HG03520 (cell line): Measurements from ENCODE around the gene SOX14.

ENCODE experiments used
- ATAC-seq: cut with Tn5 transposase; IDR thresholded peaks from one replicate; pipeline ENCODE4 v1.9.1; 2021; ENCODE audit warnings: mild to moderate bottlenecking, moderate library complexity; ENCODE audit not compliant: unreplicated experiment

The SOX14 gene

DNA sequence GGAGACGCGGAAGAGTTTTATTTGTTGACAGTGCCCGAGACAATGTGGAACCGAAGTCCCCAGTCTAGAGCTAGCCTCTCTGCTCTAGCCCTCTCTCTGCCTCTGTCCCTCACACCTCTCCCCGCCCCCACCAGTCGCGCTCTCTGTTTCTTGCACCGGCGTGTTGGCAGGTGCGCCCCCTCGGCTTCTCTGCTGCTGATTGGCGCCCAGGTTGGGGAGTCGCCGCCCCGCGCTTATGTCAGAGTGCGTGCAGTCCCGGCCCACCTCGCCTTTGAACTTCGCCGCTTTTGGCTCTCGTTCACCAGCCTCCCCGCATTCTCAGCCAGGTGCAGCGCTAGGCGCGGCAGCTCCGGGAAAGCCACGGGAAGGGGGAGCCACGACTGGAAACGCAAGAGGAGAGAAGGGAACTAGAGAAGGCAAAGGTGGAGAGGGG lies at the start of gene SOX14:
Gene SOX14, plus strand, starts transcription at position 315 of the 433 bp plus-strand sequence. CDS start 470 bp downstream, outside the sequence.
- ATAC-seq = no peak

GRCh38 chr3:137714551-137714950 lies 49.6 kb upstream of the SOX14 start:
- ATAC-seq = no peak

DNA sequence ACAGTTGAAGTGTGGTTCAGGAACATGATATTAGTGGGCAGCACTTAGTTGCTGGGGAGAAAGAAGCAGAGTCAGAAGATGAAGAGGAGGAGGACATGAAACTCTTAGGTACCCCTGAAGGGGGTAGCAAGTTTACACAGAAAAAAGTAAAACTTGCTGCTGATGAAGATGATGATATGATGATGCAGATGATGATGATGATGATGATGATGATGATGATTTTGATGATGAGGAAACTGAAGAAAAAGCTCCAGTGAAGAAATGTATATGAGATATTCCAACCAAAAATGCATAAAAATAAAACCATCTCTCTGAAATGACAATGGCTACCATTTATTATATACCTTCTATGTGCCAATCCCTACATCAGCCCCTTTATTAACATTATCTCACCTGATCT lies 39.9 kb upstream of the SOX14 start:
- ATAC-seq = no peak

DNA sequence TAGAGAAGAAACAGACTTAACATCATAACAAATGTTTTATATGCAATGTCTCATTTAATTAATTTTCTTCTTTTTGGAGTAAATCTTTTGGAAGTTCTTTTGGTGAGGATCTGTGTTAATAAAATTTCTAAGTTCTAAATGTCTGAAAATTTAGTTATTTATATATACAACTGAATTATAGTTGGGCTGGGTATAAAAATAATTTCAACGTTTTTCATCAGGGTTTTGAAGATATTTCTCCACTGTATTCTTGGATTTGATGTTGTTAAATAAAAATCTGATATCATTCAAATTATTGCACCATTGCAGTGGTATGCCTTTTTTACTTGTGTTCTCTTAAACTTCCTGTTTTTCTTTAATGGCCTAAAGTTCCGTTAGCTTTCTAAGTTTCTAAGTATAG lies 26.9 kb upstream of the SOX14 start:
- no peak for ATAC-seq

- no peak for ATAC-seq
Measured at GRCh38 chr3:137738710-137739109, 25.4 kb upstream of the SOX14 start.

DNA sequence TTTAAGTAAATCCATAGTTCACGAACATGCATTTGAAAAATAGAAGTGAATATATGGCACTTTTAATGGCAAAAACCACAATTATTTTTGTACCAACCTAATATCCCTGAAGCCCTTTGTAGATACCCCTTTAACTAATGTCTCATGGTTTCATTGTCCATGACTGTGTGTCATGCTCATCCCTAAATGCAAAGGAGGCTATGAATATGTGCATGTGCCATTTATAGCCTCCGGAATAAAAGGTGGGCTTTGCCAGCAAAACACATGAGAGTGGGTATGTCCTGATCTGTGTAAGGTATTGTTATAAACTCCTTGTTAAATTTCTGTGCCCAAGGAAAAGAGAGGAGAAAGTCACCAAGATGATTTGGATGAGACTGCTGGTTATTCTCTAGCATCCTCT lies 20.5 kb upstream of the SOX14 start:
- ATAC-seq = no peak

- ATAC-seq = no peak
Measured at GRCh38 chr3:137746808-137747207, 17.3 kb upstream of the SOX14 start.

DNA sequence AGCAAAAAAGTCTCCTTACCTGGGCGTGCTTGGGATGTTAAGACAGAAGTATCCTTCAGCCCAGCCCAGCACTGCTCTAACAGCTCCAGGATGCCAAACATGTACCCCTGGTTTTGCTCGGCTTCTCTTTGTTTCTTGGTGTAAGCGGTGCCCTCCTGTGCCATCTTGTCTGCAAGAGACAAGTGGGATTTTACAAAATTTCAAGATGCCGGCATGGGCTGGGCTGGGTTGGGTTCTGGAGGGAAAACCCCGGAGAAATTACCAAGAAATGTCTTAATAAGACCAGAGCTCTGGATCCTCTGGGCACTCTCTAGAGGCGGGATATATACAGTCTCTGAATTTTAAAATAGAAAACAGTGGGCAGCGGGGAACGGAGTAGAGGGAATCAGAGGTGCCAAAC lies 4.6 kb upstream of the SOX14 start:
- no peak for ATAC-seq

DNA sequence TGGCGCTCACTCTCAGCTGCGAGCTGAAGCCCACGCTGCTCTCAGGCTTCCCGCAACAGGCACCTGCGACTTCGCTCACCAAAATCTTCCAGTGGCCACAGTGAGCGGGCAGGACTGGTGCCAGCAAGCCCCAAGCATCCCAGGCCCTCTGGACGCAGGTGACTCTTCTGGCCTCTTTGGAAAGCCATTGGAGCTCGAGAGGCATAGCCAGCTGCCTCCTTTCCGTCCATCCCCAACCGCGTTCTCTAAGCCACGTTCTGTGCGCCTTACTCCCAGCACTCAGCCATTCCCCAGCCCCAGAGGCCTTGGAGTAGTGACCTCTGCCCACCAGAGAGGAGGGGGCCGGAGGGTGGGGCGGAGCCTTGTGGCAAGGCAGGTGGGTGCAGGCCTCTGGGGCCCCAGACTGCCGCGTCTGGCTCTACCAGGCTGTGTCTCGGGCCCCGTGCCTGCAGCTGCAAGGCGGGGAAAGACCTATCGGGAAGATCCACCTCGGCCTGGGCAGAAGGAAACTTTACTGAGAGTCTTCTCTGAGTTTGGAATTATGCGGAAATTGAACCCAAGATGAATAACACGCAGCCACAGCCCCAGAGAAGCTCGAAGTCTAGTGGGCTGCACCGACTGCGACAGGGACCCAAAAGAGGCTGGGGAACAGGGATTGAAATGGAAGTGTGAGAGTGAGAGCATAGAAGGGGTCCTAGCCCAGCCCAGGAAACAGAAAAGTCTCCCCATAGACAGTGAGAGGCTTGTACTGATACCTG lies 3.6 kb upstream of the SOX14 start:
- ATAC-seq = no peak

- ATAC-seq = no peak
Measured at GRCh38 chr3:137761099-137761562, 3.0 kb upstream of the SOX14 start.

DNA sequence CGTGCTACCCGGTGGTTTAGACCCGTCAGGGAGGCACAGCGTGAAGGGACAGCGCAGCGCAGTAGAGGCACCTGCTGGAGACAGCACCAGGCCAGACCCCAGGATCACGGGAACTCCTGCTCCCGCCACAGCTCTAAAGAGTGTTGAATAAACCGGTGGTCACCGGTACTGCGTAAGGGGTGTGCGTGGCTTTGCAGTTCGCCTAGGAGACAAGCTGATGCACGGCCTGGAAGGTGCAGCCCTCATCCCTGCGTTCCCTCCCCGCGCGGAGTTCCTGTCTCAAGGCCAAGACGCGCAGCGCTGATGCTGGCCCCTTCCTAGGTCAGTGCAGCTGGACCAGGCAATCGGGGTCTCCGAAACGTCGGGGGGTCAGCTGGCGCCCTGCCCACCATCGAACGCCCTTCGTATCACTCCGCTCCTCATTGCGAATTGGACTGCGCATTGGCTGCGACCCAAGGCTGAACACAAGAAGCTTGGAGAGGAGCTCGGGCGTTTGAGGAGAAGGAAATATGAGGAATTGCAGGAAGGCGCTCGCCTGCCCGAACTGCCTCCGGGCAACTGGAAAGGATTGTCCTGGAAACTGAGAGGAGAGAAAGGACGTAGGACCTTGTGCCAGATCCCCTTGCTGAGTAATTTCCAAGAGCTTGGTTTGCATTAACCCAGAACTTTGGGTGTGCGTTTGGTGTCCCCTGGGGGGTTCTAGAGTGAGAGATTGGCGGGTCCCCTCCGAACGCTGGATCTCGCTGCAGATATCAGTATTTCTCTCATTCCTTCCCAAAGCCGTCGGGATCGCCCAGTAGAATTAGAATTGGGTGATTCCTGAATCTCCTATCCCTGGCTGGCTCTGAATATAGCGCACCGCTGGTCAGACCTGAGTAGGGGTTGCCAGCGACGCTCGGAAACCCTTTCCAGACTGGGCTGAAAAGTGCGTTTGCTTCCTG lies 2.3 kb upstream of the SOX14 start:
- ATAC-seq = no peak

GRCh38 chr3:137762674-137763593 lies 1.2 kb upstream of the SOX14 start:
- no peak for ATAC-seq

- ATAC-seq = no peak
Measured at GRCh38 chr3:137763594-137763938, 549 bp upstream of the SOX14 start.

DNA sequence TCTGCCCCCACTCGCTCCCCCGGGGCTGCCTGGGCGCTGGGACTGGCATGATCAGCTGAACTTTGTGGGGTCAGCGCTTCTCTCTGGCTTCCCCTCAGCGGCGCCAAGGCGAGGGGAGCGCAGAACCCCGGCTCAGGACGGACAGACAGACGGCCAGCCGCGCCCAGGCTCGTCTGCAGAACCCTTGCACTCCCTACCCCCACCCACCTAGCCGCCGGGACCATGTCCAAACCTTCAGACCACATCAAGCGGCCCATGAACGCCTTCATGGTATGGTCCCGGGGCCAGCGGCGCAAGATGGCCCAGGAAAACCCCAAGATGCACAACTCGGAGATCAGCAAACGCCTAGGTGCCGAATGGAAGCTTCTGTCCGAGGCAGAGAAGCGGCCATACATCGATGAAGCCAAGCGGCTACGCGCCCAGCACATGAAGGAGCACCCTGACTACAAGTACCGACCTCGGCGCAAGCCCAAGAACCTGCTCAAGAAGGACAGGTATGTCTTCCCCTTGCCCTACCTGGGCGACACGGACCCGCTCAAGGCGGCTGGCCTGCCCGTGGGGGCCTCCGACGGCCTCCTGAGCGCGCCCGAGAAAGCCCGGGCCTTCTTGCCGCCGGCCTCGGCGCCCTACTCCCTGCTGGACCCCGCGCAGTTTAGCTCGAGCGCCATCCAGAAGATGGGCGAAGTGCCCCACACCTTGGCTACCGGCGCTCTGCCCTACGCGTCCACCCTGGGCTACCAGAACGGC lies 621 bp downstream of the SOX14 start:
- no peak for ATAC-seq

DNA sequence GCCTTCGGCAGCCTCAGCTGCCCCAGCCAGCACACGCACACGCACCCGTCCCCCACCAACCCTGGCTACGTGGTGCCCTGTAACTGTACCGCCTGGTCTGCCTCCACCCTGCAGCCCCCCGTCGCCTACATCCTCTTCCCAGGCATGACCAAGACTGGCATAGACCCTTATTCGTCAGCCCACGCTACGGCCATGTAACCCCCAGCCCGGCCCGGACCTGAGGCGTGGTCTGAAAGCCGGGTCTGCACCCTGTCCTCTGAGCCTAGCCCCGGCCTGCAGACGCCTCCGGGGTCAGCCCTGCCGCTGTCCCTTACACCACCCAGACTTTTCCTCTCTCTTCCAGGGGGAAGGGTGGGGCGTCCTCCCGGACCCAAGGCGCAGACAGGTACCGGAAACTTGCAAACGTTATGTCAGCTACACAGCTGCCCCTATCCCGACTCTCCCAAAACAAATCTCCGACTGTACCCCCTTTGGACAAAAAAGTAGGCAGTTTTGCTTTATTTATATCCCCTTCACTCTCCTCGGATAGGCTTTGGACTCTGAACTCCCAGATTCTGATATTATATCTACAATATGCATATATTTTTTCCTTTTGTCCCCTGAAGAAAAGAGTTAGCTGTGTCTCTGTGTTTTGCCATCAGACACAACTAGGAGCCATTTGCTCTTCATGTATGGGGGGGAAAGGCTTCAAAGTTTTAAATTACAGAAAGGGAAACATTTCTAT lies 1.4 kb downstream of the SOX14 start:
- no peak for ATAC-seq

GRCh38 chr3:137766041-137766875 lies 2.1 kb downstream of the SOX14 start:
- ATAC-seq = no peak

DNA sequence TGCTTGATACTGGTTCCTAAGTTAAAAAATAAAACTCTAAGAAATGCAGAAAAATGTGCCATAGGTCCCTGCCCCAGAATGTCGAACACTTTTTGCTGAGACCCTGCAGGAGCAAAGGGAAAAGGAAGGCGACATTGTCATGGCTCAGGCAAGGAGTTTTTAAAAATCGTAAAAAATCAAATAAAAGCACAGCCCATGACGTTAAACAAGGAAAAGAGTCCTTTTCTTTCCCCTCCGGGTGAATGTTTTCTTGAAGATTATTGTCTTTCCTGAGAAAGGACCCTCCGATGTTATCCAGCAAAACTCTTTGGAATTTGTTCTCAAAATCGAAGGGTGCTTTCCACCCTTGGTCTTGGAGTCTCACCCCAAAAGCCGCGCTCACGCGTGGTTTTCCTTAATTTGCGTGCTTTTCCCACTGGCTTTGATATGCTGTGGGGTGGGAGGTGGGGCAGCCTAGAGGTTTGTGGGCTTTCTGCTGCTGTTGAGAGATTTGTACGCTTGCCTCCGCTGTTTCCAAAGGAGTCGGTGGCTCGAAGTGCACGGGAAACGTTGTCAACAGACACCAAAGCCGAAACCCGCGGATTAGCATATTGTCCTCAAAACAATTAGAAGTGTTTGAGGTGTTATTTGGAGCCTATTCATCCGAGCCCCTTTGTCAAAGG lies 2.9 kb downstream of the SOX14 start:
- no peak for ATAC-seq
